Motor neuron (in vitro differentiated cells): ENCODE results near the gene PRDX5. TPM values are rescaled to one million over a fixed set of nuclear protein-coding genes. Genes with fewer than 3 reads are reported as not detected.

Source experiments
- ATAC-seq, 8 experiments: fragments of 200-7000 bp; cut with Tn5 transposase; replicated peaks in 6 of 8; 2 replicates each; pipeline ENCODE4 v1.8.0; 2021; ENCODE audit warnings: mild to moderate bottlenecking in 8 of 8, moderate library complexity in 8 of 8
- H3K27ac ChIP-seq, 2 donors: fragments of 250-450 bp; sonication (Bioruptor Pico); 2 replicates each; pipeline ENCODE4 v1.9.0; 2021; ENCODE audit warnings: antibody characterized with exemption in 2 of 2, mild to moderate bottlenecking in 2 of 2, moderate library complexity in 1 of 2
- H3K4me1 ChIP-seq, 2 donors: fragments of 250-450 bp; sonication (Bioruptor Pico); replicated peaks in 1 of 2; 2 replicates each; pipeline ENCODE4 v1.6.1; 2021; ENCODE audit warnings: antibody characterized with exemption in 2 of 2, mild to moderate bottlenecking in 2 of 2, moderate library complexity in 1 of 2
- H3K4me3 ChIP-seq, 5 donors: fragments of 250-450 bp; sonication (Bioruptor Pico); 2 replicates each; pipeline ENCODE4 v1.9.0; 2021; ENCODE audit warnings: antibody characterized with exemption in 5 of 5, mild to moderate bottlenecking in 5 of 5, moderate library complexity in 4 of 5
- WGBS, 10 experiments: fragments of 450-650 bp; shearing (Covaris generic); methylation state at CpG; one replicate each; pipeline ENCODE4 v1.0.0; 2022; 5-methylcytosine and 5-hydroxymethylcytosine counted together
- in situ Hi-C, 9 experiments: fragments of 400-800 bp; cut with MboI; loops; one replicate each; pipeline ENCODE4 v1.15.0; 2021; ENCODE audit warnings: low sequenced_read_pairs in 9 of 9, low pct_unique_long_range_greater_than_20kb in 2 of 9; ENCODE audit not compliant: unreplicated experiment in 9 of 9
- total RNA-seq, 8 experiments: library from RNA; unstranded; fragments of 300-600 nt; gene quantifications; 2 replicates each; pipeline versions ENCODE4 v1.2.3 to v1.2.4, GENCODE V29; 2022

The PRDX5 gene
- 100 to 1,000 TPM; 218 to 801 (median 352) TPM for total RNA-seq

DNA sequence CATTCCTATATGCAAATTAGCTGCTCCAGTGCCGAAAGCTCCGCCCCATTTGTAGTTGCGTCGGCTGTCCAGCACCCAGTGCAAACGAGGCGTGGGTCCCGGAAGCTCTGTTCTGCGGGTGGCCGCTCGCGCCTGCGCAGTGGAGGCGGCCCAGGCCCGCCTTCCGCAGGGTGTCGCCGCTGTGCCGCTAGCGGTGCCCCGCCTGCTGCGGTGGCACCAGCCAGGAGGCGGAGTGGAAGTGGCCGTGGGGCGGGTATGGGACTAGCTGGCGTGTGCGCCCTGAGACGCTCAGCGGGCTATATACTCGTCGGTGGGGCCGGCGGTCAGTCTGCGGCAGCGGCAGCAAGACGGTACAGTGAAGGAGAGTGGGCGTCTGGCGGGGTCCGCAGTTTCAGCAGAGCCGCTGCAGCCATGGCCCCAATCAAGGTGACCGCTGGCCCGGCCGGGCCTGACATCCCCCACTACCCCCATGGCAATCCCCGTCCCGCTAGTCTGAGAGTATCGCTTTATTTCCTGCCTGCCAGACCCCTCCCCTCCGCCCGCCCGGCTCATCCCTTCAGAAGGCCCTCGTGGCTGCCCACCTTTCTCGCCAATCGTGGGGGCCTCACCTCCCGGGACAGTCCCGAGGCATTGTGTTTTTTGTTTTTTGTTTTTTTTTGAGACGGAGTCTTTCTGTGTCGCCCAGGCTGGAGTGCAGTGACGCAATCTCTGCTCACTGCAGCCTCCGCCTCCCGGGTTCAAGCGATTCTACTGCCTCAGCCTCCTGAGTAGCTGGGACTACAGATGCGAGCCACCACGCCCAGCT is at the start of gene PRDX5:
Gene PRDX5 (plus strand): TSS at position 161 of the 805 bp plus-strand sequence. CDS start 95 bp downstream, at position 256.
- Histone ChIP-seq H3K4me3 (peak within 1 kb of the TSS; percentile 43 to 84 (median 57)), H3K27ac (peak within 1 kb of the TSS; percentile 99), H3K4me1 (peaks cover 11 to 12% of the 10 kb centered on the region in 2 donors)
- 0 to 2% (median 0%) methylated on average over 2 to 20 of the region's 61 CpGs; no CpG with 5 or more reads in 5 of the 10 experiments for WGBS, 10 experiments
- ATAC-seq: peak; percentile 60 to 90 (median 85)
- in situ Hi-C loops: no loop called here

DNA sequence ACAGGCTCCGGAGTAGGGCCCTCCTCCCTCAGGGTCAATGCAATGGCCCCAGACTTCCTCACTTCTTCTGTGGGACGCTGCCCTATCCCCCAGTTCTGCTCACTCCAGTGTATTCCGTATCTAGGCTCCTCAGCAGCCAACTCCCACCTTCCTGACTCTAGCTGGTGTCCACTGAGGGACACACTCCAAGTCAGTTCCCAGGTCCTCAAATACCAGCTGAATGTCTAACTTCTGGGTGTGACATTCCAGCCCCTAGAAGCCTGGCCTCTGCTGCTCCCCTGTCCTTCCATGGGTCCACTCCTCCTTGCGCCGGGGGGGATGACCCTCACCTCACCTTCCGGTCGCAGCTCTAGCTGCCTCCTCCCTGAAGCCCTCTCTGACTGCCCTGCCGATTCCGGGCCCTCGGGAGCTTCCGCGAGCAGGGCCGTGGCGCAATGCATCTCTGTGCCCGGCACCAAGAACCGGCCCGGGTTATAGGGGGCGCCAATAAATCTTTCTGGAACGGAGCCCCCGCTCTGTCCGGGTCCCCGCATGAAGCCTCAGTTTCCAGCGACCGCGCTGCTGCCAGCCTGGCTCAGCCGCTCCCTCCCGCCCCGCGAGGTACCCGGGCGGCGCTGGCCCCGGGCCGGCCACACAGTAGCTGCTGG is 48.9 kb upstream of the PRDX5 start:
- WGBS, 10 experiments: 0 to 20% (median 0%) methylated on average over 1 to 13 of the region's 34 CpGs; no CpG with 5 or more reads in 6 of the 10 experiments
- H3K27ac ChIP-seq: peak overlapping the region; percentile 75 to 86
- H3K4me3 ChIP-seq: peak overlapping the region; percentile 39 to 65 (median 55)
- in situ Hi-C loops: no loop called here
- H3K4me1 ChIP-seq: peaks cover 24 to 28% of the 10 kb centered on the region in 2 donors
- ATAC-seq: peak in 7 of 8 experiments; percentile 0 to 15 (median 4)

DNA sequence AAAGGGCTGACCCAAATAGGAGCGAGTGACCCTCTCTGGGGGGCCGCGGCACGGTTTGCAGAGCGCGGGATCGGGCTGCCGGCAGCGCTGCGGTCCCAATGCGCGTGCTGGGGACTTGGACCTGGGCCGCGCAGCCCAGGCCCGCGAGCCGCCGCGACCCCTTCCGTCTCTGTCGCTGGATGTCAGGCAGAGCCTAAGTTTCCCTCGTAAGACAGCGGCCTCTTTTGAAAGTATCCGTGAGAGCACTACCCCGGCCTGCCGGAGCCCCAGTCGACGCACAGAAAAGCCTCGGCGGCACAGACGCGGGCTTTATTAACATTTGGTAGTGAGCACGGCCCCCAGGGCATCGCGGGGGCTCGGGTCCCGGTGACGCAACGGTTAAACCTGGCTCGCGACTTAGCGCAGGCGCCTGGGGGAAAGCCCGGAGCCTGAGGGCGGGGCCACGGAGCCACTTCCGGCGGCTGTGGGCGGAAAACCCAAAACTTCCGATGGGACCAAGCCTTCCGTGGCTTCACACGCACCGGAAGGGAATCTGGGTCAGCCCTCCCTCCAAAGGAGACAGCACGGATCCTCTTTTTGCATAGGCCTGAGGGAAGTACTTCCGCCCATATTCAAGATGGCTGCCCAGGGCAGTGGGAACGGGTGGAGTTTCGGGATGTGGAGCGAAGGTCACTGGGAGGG is 48.2 kb upstream of the PRDX5 start:
- ATAC-seq: peak; percentile 72 to 85 (median 82)
- peak overlapping the region; percentile 40 to 65 (median 55) for H3K4me3 ChIP-seq
- WGBS, 10 experiments: 0 to 5% (median 3%) methylated on average over 3 to 14 of the region's 58 CpGs; no CpG with 5 or more reads in 5 of the 10 experiments
- in situ Hi-C loops: no loop called here
- peaks cover 18 to 22% of the 10 kb centered on the region in 2 donors for H3K4me1 ChIP-seq
- peak overlapping the region; percentile 86 to 94 for H3K27ac ChIP-seq

DNA sequence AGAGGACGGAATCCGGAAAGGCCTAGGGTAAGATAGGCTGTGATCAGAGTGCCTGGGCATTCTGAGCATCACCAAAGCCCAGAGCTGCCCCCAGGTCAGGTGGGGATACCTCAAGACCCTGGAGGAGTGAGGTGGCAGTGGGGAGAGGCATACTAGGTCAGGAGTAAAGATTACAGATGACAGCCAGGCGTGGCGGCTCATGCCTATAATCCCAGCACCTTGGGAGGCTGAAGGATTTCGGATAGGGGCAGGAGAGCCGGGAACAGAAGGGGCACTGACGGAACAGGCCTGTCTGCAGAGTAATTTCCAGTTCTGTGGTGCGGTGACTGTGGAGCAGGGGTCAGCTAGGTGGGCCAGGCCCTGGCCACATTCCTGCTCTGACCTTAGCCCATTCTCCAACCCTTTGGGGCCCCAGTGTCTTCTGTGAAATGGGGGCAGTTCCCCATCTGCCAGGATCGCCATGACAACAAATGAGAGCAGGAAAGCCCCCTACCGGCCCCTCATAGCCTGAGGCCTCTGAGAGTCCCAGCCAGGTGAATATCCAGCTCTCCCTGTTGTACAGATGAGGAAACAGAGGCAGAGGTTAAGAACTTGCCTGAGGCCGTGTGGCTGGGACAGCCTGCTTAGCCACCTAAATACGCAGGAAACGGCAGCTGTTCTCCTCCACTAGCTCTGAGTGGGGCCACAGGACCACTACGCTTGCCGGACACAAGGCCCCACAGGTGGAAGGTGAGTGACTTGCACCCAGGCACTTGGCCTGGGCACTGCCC is 42.7 kb upstream of the PRDX5 start:
- H3K27ac ChIP-seq: no peak overlapping the region
- no peak for ATAC-seq
- 0 to 100% (median 92%) methylated on average over 1 to 6 of the region's 15 CpGs for WGBS, 10 experiments
- peaks cover 7 to 9% of the 10 kb centered on the region in 2 donors for H3K4me1 ChIP-seq
- no peak overlapping the region for H3K4me3 ChIP-seq
- in situ Hi-C loops: no loop called here

DNA sequence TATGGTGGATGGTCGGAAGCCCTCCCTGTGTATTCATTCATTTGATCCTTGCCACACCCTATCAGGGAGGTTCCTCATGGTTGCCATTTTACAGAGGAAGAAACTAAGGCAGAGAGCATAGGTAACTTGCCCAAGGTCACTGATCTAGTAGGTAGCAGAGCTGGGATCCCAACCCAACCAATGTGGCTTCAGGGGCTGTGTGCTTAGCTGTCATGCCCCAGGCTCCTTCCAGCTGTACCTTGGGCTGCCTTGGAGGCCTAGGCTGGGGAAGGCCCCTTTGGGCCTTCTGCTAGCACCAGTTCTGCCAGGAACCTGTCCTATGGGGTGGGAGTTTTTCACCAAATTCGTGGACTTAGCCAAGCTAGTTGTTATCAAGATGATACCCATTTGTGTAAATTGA is 42.1 kb upstream of the PRDX5 start:
- WGBS, 10 experiments: no CpG with 5 or more reads among the region's 2 CpGs
- Histone ChIP-seq H3K27ac (no peak overlapping the region), H3K4me3 (no peak overlapping the region), H3K4me1 (peaks cover 7 to 9% of the 10 kb centered on the region in 2 donors)
- in situ Hi-C loops: no loop called here
- ATAC-seq: no peak

DNA sequence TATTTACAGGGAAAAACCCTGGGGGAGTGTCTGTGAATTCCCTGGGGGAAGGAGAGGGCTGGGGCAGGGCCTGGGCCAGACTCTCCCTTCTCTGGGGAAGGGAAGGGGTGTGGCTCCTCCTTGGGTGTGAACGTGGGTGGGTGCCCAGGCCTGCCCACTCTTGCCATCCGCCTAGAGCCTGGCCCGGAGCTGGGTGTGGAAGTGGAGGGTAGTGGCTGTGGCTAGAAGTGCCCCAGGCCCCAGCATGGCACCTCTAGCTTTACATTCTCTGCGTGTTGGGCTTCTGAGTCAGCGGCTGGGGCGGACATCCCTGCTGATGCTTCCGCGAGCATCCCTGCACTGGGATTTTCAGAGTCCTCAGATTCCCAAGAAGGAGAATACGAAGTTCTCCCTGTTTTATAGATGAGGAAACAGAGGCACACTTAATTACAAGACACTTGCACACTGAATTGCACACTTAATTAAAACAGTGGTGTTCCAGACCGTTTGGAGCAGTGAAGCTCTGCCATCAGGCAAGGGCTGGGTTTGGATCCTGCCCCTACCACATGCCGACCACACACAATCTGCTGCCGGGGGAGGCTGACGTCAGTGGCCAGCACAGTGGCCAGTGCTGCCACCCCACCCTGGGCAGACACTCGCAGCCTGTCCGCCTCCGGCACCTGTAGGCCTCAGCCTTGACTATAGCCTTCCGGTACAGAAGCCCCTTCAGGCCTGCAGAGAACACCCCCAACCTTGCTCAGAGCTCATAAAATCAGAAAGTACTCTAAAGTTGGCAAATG is 41.1 kb upstream of the PRDX5 start:
- in situ Hi-C loops: no loop called here
- Histone ChIP-seq H3K27ac (no peak overlapping the region), H3K4me3 (no peak overlapping the region), H3K4me1 (peaks cover 6 to 8% of the 10 kb centered on the region in 2 donors)
- 0 to 100% (median 92%) methylated on average over 1 to 9 of the region's 17 CpGs; no CpG with 5 or more reads in 1 of the 10 experiments for WGBS, 10 experiments
- peak in 3 of 8 experiments; percentile 84 to 93 (median 88) for ATAC-seq

DNA sequence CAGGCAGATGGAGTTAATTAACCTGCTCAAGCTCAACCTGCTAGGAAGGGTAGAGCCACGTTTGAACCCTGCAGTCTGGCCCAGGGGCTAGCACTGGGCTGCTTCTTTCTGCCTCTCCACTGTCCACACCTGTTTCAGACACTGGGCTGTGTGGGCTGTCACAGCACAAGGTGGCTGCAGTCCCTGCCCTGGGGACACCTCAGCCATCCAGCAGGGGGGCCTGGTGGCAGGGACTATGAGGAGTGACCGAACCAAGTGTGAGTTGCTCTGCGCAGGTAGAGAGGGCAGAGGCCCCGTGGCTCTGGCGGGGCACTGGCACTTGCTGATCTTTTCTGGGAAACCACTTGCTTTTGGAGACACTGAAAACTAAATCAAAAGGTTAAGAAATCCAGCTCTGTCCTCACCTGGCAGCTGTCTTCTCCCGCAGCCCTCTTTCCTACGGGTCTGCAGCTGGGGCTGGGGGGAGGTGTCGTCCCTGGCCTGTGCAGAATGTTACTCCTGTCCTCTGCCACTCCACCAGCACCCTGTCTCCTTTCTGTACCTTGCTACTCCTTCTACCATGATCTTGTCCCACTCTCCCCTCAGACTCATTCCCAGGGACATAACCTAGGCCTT is 39.2 kb upstream of the PRDX5 start:
- ATAC-seq: no peak
- WGBS, 10 experiments: 80 to 100% (median 80%) methylated on average over 1 to 3 of the region's 8 CpGs; no CpG with 5 or more reads in 5 of the 10 experiments
- H3K27ac ChIP-seq: no peak overlapping the region
- H3K4me3 ChIP-seq: no peak overlapping the region
- peaks cover 2 to 3% of the 10 kb centered on the region in 2 donors for H3K4me1 ChIP-seq
- in situ Hi-C loops: no loop called here

DNA sequence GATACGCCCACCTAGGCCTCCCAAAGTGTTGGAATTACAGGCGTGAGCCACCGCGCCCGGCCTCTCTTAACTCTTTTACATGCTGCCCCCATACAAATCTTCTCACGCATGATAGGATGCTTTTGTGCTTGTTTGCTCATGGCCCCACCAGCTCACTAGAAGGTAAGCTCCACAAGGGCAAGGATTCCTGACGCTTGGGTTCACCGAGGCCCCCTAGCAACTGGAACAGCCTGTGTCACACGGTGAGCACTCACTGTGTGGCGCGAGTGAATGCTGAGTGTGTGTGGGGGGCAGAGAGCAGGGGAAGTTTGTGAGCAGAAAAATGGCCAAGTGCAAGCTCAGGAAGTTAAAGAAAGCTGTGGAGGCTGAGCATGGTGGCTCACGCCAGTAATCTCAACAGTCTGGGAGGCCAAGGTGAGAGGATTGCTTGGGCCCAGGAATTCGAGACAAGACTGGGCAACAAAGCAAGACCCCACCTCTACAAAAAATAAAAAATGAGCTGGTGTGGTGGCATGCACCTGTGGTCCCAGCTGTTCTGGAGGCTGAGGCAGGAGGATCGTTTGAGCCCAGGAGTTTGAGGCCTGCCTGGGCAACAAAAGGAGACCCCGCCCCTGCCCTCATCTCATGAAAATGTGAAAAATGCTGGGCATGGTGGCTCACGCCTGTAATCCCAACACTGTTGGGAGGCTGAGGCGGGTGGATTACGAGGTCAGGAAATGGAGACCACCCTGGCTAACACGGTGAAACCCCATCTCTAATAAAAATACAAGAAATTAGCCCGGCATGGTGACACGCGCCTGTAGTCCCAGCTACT is 35.8 kb upstream of the PRDX5 start:
- no peak overlapping the region for H3K27ac ChIP-seq
- H3K4me1 ChIP-seq: peaks cover 10 to 12% of the 10 kb centered on the region in 2 donors
- WGBS, 10 experiments: 86 to 100% (median 97%) methylated on average over 1 to 15 of the region's 22 CpGs
- H3K4me3 ChIP-seq: no peak overlapping the region
- ATAC-seq: no peak
- in situ Hi-C loops: no loop called here

DNA sequence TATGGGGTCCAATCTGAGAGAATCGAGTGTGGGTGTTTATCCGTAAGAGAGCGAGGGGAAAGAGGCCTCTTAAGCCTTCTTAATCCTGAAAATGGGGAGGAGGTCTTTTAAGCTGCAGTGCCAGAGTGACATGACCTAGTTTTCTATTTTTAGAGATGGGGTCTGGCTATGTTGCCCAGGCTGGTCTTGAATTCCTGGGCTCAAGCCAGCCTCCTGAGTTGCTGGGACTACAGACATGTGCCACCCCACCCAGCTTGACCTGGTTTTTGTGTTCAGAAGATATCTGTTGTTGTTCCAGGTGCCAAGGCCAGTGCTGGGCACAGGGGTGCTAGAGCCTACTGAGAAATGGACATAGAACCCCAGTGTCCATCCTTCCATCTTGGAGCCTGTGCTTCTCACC is 34.8 kb upstream of the PRDX5 start:
- no peak overlapping the region for H3K27ac ChIP-seq
- H3K4me1 ChIP-seq: peaks cover 10 to 12% of the 10 kb centered on the region in 2 donors
- no peak for ATAC-seq
- in situ Hi-C loops: no loop called here
- H3K4me3 ChIP-seq: no peak overlapping the region
- 90 to 100% (median 95%) methylated on average over 2 to 3 of the region's 3 CpGs; no CpG with 5 or more reads in 2 of the 10 experiments for WGBS, 10 experiments

DNA sequence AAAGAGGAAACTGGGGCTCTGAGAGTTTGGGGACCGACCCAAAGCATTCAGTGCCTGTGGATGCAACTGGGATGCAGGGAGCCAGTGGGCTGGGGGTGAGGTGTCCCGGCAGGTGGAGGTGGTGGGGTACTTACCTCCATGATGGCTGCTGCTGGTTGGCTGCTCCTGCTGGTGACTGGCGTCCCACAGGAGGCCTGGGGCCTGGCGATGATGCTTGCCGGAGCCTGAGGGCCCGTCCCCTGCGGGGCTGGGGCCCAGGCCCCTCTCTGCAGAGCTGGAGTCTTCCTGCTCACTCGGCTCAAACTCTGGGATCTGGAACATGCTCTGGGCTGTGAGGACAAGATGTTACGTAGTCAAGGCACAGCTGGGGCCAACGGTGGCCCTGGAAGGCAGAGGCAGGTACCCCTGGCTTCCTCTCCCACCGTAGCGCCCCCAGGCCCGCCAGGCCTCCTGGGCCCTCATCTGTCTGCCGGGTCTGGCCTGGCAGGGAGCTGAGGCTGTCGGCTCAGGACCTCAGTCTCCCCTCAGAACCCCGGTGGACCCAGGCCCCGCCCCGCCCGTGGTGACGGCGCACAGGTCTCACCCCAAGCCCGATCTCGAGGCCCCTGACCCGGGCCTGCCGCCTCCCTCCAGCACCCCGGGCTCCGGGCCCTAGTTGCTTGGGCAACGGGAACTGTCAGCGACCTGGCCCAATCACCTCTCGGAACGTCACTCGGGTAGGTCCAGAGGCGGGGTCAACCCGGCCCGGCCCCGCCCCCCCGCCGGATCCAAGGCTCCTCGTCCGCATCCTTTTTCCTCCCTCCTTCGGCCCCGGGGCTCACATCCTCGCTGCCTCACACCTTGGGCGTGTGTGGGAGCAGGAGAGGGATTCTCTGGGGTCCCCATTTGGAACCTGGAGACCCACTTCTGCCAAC is 33.6 kb upstream of the PRDX5 start, which contains the start of gene BAD:
Gene BAD (minus strand): TSS at position 618 of the 914 bp plus-strand sequence. CDS start 297 bp downstream, at position 321.
- H3K27ac ChIP-seq: peak within 1 kb of the TSS; percentile 71 to 79
- 0 to 18% (median 0%) methylated on average over 3 to 4 of the region's 44 CpGs; no CpG with 5 or more reads in 7 of the 10 experiments for WGBS, 10 experiments
- H3K4me3 ChIP-seq: peak within 1 kb of the TSS; percentile 80 to 96 (median 88)
- ATAC-seq: peak; percentile 85 to 91 (median 86)
- H3K4me1 ChIP-seq: peaks cover 10 to 12% of the 10 kb centered on the region in 2 donors
- in situ Hi-C loops: no loop called here
